Fibroblast of lung (primary cell): ENCODE data around the gene DEFB125. TPM values are rescaled to one million over a fixed set of nuclear protein-coding genes. Genes with fewer than 3 reads are reported as not detected.

Source experiments
- DNase-seq, 2 donors: peaks; one replicate each; pipeline versions ENCODE4 v3.0.0 to v3.0.0-alpha.2; 2010; ENCODE audit warnings: low read depth in 2 of 2
- H2AFZ ChIP-seq: 2 replicates; pipeline ENCODE4 v1.5.1; 2012; ENCODE audit warnings: low read length, control low read depth, inconsistent platforms
- H3K27ac ChIP-seq: 2 replicates; pipeline ENCODE4 v1.5.1; 2011; ENCODE audit warnings: low read length, control low read depth; ENCODE audit not compliant: insufficient read depth
- H3K27me3 ChIP-seq: 2 replicates; pipeline ENCODE4 v1.5.1; 2011; ENCODE audit warnings: mild to moderate bottlenecking, low read length; ENCODE audit not compliant: control insufficient read depth, insufficient read depth
- H3K36me3 ChIP-seq: 2 replicates; pipeline ENCODE4 v1.5.1; 2011; ENCODE audit warnings: low read length; ENCODE audit not compliant: control insufficient read depth, insufficient read depth
- H3K4me1 ChIP-seq: 2 replicates; pipeline ENCODE4 v1.5.1; 2011; ENCODE audit warnings: low read length; ENCODE audit not compliant: control insufficient read depth, insufficient read depth; ENCODE audit errors: extremely low read depth
- H3K4me2 ChIP-seq: 2 replicates; pipeline ENCODE4 v1.5.1; 2011; ENCODE audit warnings: low read length, control low read depth; ENCODE audit not compliant: insufficient read depth; ENCODE audit errors: extremely low read depth
- H3K4me3 ChIP-seq, 4 experiments: fragments of 200-600 bp in 1 of 4; sonication (generic) in 1 of 4; replicated peaks in 1 of 4; 2 replicates each; pipeline ENCODE4 v1.5.1; 2011 to 2016; ENCODE audit warnings: low read length in 4 of 4, low read depth in 3 of 4, mild to moderate bottlenecking in 3 of 4, control low read depth in 2 of 4, inconsistent platforms in 1 of 4, mixed read lengths in 1 of 4; ENCODE audit not compliant: insufficient read depth in 1 of 4; ENCODE audit errors: control extremely low read depth in 1 of 4
- H3K79me2 ChIP-seq: 2 replicates; pipeline ENCODE4 v1.5.1; 2012; ENCODE audit warnings: mild to moderate bottlenecking, low read length, inconsistent platforms; ENCODE audit not compliant: control insufficient read depth, insufficient read depth
- H3K9ac ChIP-seq: 2 replicates; pipeline ENCODE4 v1.5.1; 2011; ENCODE audit warnings: mild to moderate bottlenecking, low read length, control low read depth; ENCODE audit not compliant: insufficient read depth
- H3K9me3 ChIP-seq: 2 replicates; pipeline ENCODE4 v1.5.1; 2012; ENCODE audit warnings: low read depth, low read length; ENCODE audit not compliant: control insufficient read depth, insufficient read depth
- H4K20me1 ChIP-seq: 2 replicates; pipeline ENCODE4 v1.5.1; 2011; ENCODE audit warnings: low read length; ENCODE audit not compliant: control insufficient read depth, insufficient read depth; ENCODE audit errors: extremely low read depth
- EZH2 ChIP-seq: IDR thresholded peaks from 2 replicates; pipeline ENCODE4 v1.5.1; 2012; ENCODE audit warnings: low read length, control low read depth, mild to moderate bottlenecking; ENCODE audit errors: missing control alignments
- polyA plus RNA-seq, 2 donors: library from polyadenylated mRNA; depleted of rRNA in 1 of 2; stranded (reverse) in 1 of 2; unstranded in 1 of 2; fragments of >200 nt; gene quantifications; 2 replicates each; pipeline ENCODE4 v1.2.1, GENCODE V29; 2011 to 2012; ENCODE audit warnings: missing spikeins in 1 of 2
- total RNA-seq: library from RNA; depleted of rRNA; stranded (reverse); fragments of >200 nt; gene quantifications from 2 replicates; pipeline ENCODE4 v1.2.1, GENCODE V29; 2014
- TF ChIP-seq, protein P1 (sequence below), 2 donors: IDR thresholded peaks in 1 of 2; conservative IDR thresholded peaks in 1 of 2; 1 replicate in 1 of 2; 2 replicates in 1 of 2; pipeline ENCODE4 v1.5.1; 2011 to 2012; ENCODE audit warnings: low read length in 2 of 2, control low read depth in 1 of 2, inconsistent platforms in 1 of 2, low read depth in 1 of 2, mild to moderate bottlenecking in 1 of 2

Gene DEFB125
- total and polyA plus RNA-seq, 2 donors (not counting 1 experiment from before 2014, with no cell fraction given), result not detected

DNA sequence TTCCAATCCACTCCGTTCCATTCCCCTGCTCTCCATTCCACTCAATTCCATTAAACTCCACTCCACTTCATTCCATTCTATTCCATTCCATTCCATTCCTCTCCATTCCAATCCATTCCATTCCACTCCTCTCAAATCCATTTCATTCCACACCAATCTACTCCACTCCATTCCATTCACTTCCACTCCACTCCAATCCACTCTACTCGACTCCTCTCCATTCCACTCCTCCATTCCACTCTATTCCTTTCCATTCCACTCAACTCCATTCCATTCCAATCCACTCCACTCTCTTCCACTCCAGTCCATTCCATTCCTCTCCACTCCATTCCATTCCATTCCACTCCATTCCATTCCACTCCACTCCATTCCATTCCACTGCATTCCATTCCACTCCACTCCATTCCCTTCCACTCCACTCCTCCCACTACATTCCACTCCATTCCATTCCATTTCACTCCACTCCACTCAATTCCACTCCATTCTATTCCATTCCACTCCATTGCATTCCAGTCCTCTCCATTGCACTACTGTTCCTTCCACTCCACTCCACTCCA lies 22.6 kb upstream of the DEFB125 start:
- no peak for TF ChIP-seq EZH2
- TF ChIP-seq, protein P1, sequence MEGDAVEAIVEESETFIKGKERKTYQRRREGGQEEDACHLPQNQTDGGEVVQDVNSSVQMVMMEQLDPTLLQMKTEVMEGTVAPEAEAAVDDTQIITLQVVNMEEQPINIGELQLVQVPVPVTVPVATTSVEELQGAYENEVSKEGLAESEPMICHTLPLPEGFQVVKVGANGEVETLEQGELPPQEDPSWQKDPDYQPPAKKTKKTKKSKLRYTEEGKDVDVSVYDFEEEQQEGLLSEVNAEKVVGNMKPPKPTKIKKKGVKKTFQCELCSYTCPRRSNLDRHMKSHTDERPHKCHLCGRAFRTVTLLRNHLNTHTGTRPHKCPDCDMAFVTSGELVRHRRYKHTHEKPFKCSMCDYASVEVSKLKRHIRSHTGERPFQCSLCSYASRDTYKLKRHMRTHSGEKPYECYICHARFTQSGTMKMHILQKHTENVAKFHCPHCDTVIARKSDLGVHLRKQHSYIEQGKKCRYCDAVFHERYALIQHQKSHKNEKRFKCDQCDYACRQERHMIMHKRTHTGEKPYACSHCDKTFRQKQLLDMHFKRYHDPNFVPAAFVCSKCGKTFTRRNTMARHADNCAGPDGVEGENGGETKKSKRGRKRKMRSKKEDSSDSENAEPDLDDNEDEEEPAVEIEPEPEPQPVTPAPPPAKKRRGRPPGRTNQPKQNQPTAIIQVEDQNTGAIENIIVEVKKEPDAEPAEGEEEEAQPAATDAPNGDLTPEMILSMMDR (conservative IDR thresholded peaks at IDR 0.05 in 1 of 2, IDR thresholded peaks at IDR 0.05 in 1 of 2; ENCODE audit: low read depth in 1 of 2, low read length in 2 of 2), result no peak
- no peaks in the 10 kb centered on the region for H3K4me1 ChIP-seq
- H3K9me3 ChIP-seq, result no peaks in the 10 kb centered on the region

DNA sequence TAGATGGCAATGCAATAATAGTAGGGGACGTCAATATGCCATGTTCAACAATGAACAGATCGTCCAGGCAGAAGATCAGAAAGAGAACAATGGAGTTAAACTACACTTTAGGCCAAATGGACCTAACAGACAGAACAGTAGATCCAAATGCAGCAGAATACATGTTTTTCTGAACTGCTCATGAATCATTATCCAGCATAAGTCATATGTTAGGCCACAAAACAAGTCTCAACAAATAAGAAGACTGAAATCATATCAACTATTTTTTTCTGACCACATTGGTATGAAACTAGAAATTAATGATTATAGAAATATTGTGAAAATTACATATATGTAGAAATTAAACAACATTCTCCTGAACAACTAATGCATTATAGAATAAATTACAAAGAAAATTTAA lies 10.2 kb upstream of the DEFB125 start:
- TF ChIP-seq, protein P1 (conservative IDR thresholded peaks at IDR 0.05 in 1 of 2, IDR thresholded peaks at IDR 0.05 in 1 of 2; ENCODE audit: low read depth in 1 of 2, low read length in 2 of 2), result no peak
- no peak for TF ChIP-seq EZH2

More for the DNA sequence above, 22.6 kb upstream of the DEFB125 start:
- Histone ChIP-seq H3K79me2 (no peaks in the 10 kb centered on the region), H3K4me2 (no peak overlapping the region), H3K4me3 (no peak overlapping the region), H3K27me3 (no peaks in the 10 kb centered on the region), H3K9ac (no peak overlapping the region), H3K27ac (no peak overlapping the region), H2AFZ (no peak overlapping the region), H3K36me3 (no peaks in the 10 kb centered on the region), H4K20me1 (no peaks in the 10 kb centered on the region)
- DNase-seq, result no peak

DNA sequence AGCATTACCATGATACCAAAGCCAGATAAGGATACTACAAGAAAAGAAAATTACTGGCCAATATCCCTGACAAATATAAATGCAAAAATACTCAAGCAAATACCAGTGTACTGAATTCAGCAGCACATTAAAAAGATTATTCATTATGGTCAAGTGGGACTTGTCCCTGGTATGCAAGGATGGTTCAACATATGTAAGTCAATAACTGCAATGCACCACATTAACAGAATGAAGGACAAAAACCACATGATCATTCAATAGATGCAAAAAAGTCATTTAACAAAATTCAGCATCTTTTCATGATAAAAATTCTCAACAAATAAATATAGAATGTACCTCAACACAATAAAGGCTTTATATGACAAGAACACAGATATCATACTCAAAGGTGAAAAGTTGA lies 9.1 kb upstream of the DEFB125 start:
- Histone ChIP-seq H3K9me3 (no peaks in the 10 kb centered on the region), H3K9ac (no peak overlapping the region), H3K4me1 (no peaks in the 10 kb centered on the region), H3K4me3 (no peak overlapping the region), H3K27me3 (no peaks in the 10 kb centered on the region), H2AFZ (no peak overlapping the region), H3K4me2 (no peak overlapping the region), H3K36me3 (no peaks in the 10 kb centered on the region), H3K27ac (no peak overlapping the region), H4K20me1 (no peaks in the 10 kb centered on the region), H3K79me2 (no peaks in the 10 kb centered on the region)
- no peak for DNase-seq
- TF ChIP-seq EZH2, result no peak
- TF ChIP-seq, protein P1 (conservative IDR thresholded peaks at IDR 0.05 in 1 of 2, IDR thresholded peaks at IDR 0.05 in 1 of 2; ENCODE audit: low read depth in 1 of 2, low read length in 2 of 2), result no peak

More for the DNA sequence above, 10.2 kb upstream of the DEFB125 start:
- Histone ChIP-seq H3K79me2 (no peaks in the 10 kb centered on the region), H3K9me3 (no peaks in the 10 kb centered on the region), H3K4me3 (no peak overlapping the region), H3K27ac (no peak overlapping the region), H3K4me1 (no peaks in the 10 kb centered on the region), H3K36me3 (no peaks in the 10 kb centered on the region), H3K4me2 (no peak overlapping the region), H3K9ac (no peak overlapping the region), H2AFZ (no peak overlapping the region), H4K20me1 (no peaks in the 10 kb centered on the region), H3K27me3 (no peaks in the 10 kb centered on the region)
- DNase-seq, result no peak
